HUES48 (cell line): ENCODE measurements around the gene KIR2DL3.
"Not testable (repeated sequence)": the region's sequence is repeated elsewhere in the genome, so short reads cannot be mapped to it uniquely, and the experiment has no call there.

Experiments
- H3K27ac ChIP-seq: one replicate; pipeline ENCODE4 v1.7.0; 2013; ENCODE audit warnings: low read depth, low read length, inconsistent platforms
- H3K27me3 ChIP-seq: 2 replicates; pipeline ENCODE4 v1.6.1; 2013; ENCODE audit warnings: mild to moderate bottlenecking, low read length; ENCODE audit not compliant: control insufficient read depth, insufficient read depth
- H3K36me3 ChIP-seq: 2 replicates; pipeline ENCODE4 v1.6.1; 2013; ENCODE audit warnings: low read length; ENCODE audit not compliant: control insufficient read depth, insufficient read depth
- H3K4me1 ChIP-seq: 2 replicates; pipeline ENCODE4 v1.6.1; 2013; ENCODE audit warnings: mild to moderate bottlenecking, low read length; ENCODE audit not compliant: control insufficient read depth, insufficient read depth
- H3K4me3 ChIP-seq: 2 replicates; pipeline ENCODE4 v1.5.1; 2013; ENCODE audit warnings: mild to moderate bottlenecking, low read depth, low read length
- H3K9ac ChIP-seq: 2 replicates; pipeline ENCODE4 v1.6.1; 2013; ENCODE audit warnings: mild to moderate bottlenecking, low read depth, low read length, moderate library complexity
- H3K9me3 ChIP-seq: 2 replicates; pipeline ENCODE4 v1.6.1; 2013; ENCODE audit warnings: low read length; ENCODE audit not compliant: control insufficient read depth, insufficient read depth

KIR2DL3 gene

DNA sequence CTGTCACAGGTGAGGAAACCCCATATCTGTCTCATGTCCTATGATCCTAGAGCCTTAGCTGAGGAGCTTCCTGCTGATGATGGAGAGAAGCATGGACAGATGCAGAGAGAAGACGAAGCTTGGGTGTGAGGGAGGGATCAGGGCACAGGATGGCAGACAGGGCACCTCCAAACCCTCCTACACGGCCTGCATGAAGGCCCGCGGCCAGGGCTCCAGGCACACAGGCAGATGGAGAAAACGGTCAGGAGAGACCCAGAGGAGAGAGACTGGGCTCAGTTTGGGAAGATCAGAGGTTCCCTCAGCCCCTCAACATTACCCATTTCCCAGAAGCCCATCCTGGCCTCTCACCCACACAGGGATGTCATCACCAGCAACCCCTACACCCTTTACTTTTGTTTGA is 5.8 kb downstream of the KIR2DL3 start:
- H3K27me3 ChIP-seq: not testable (repeated sequence)

DNA sequence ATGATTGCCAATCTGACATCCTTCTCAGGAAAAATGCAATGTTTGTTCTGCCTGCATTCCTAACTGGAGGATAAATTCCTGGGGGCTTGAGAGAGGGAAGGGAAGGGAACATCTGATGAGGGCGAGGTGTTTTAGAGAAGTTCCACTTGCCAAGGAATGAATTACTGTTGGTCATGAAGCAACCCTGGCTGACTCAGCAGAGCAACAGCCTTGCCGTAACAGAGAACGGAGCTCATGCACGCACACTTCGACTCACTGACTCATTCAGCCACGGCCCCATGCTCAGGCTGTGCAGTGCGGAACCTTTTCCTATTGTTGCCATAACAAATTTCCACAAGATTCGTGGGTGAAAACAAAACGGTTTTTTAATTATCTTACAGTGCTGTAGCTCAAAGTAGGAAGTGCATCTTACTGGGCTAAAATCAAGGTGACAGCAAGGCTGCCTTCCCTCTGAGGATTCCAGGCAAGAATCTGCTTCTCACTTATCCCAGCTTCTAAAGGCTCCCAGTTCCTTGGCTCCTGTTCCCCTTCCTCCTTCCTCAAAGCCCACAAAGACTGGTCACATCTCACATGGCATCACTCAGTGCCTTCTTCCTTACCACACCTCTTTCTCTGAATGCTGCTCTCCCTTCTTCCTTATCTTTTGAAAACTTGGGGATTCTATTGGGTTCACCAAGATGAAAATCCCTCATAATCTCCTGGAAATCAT is 9.5 kb downstream of the KIR2DL3 start:
- H3K27me3 ChIP-seq, H3K27ac ChIP-seq, H3K36me3 ChIP-seq, H3K9ac ChIP-seq, H3K4me3 ChIP-seq, H3K4me1 ChIP-seq, H3K9me3 ChIP-seq: not testable (repeated sequence)

More for the DNA sequence above, 5.8 kb downstream of the KIR2DL3 start:
- peaks cover 43% of the 10 kb centered on the region for H3K9me3 ChIP-seq
- H3K27ac ChIP-seq, H3K36me3 ChIP-seq, H3K9ac ChIP-seq, H3K4me1 ChIP-seq, H3K4me3 ChIP-seq: not testable (repeated sequence)

DNA sequence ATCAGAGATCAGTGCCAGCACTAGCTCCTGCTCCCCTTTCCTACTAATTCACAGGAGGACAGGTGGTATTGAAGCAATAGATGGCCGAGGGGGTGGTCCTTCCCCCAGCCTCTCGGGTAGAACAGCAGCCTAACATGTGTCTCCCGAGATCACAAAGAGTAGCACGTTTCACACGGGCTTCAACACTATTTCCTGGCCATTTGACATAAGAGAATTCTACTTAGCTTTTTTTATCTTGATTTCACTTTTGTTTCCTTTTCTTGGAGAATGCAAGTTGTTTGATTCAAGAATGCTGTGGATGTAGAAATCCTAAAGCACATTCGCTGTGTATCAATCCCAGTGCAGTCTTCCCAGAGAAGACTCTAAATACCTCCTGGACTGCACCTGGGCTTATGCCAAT is 12.0 kb downstream of the KIR2DL3 start:
- not testable (repeated sequence) for H3K36me3 ChIP-seq, H3K27me3 ChIP-seq, H3K4me1 ChIP-seq, H3K9me3 ChIP-seq, H3K9ac ChIP-seq, H3K27ac ChIP-seq, H3K4me3 ChIP-seq

DNA sequence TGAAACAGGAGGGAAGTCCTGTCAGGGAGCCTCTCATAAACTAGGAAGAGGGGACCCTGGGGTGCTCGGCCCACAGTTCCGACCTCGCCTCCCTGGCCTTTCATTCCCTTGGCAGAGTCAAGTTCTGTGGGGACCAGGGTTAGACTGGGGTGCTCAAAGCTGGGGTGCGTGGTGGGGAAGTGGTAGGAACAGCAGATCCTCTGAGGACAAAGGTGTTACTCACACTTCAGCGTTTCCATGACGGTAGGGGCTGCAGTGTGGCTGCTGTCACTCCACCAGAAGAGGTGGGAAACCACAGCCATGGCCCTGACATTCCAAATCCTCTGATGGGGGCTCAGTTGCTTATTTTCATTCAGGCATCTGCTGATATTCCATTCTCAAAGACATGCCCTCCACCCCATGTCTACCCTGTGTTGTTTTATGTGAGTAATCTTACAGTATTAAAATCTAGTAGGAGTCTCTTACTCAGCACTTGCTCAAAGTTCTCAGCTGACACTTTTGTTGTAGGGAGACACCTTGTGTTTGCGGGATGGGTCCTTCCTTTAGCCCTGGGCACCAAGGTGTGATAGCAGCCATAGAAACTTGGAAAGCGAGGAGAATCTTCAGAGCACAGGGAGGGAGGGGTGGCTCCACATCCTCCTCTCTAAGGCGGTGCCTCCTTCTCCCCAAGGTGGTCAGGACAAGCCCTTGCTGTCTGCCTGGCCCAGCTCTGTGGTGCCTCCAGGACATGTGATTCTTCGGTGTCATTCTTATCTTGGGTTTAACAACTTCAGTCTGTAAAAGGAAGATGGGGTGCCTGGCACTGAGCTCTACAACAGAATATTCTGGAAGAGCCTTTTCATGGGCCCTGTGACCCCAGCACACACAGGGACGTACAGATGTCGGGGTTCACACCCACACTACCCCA is 18.1 kb downstream of the KIR2DL3 start:
- not testable (repeated sequence) for H3K9me3 ChIP-seq, H3K4me3 ChIP-seq, H3K9ac ChIP-seq, H3K27me3 ChIP-seq, H3K36me3 ChIP-seq, H3K27ac ChIP-seq, H3K4me1 ChIP-seq

DNA sequence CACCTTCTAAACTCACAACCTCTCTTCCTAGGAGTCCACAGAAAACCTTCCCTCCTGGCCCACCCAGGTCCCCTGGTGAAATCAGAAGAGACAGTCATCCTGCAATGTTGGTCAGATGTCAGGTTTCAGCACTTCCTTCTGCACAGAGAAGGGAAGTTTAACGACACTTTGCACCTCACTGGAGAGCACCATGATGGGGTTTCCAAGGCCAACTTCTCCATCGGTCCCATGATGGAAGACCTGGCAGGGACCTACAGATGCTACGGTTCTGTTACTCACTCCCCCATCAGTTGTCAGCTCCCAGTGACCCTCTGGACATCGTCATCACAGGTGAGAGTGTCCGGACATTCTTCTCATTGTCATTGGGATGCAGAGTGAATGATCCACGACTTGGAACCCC is 20.3 kb downstream of the KIR2DL3 start:
- H3K9ac ChIP-seq, H3K4me3 ChIP-seq, H3K27ac ChIP-seq, H3K36me3 ChIP-seq, H3K9me3 ChIP-seq, H3K27me3 ChIP-seq, H3K4me1 ChIP-seq: not testable (repeated sequence)

DNA sequence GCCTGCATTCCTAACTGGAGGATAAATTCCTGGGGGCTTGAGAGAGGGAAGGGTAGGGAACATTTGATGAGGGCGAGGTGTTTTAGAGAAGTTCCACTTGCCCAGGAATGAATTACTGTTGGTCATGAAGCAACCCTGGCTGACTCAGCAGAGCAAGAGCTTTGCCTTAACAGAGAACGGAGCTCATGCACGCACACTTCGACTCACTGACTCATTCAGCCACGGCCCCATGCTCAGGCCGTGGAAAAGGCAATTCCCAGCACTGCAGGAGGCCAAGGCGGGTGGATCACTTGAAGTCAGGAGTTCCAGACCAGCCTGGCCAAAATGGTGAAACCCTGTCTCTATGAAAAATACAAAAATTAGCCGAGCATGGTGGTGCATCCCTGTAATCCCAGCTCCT is 25.9 kb downstream of the KIR2DL3 start:
- not testable (repeated sequence) for H3K36me3 ChIP-seq, H3K4me3 ChIP-seq, H3K9ac ChIP-seq, H3K27me3 ChIP-seq, H3K9me3 ChIP-seq, H3K4me1 ChIP-seq, H3K27ac ChIP-seq

DNA sequence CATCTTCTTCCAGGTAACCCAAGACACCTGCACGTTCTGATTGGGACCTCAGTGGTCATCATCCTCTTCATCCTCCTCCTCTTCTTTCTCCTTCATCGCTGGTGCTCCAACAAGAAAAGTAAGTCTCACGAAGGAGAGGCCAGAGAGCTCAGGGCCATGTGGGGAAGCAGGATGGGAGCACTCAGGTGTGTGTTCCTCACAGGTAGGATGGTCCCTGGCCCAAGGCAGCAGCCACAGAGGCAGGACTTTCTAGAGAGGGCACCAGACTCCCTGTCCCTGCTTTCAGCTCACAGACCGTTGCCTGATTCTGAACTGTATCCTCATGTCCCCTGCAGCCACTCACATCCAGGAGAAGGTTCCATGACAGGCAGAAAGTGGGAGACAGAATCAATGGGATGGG is 28.2 kb downstream of the KIR2DL3 start:
- not testable (repeated sequence) for H3K4me3 ChIP-seq, H3K4me1 ChIP-seq
- H3K9me3 ChIP-seq: peaks cover 13% of the 10 kb centered on the region

DNA sequence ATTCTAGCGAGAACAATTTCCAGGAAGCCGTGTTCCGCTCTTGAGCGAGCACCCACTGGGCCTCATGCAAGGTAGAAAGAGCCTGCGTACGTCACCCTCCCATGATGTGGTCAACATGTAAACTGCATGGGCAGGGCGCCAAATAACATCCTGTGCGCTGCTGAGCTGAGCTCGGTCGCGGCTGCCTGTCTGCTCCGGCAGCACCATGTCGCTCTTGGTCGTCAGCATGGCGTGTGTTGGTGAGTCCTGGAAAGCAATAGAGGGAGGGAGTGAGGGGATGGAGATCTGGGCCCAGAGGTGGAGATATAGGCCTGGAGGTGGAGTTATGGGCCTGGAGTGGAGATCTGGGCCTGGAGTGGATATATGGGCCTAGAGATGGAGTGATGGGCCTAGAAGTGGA is 31.3 kb downstream of the KIR2DL3 start, which contains the start of gene KIR2DL1:
TSS of gene KIR2DL1 (plus strand) at position 148 of the 400 bp plus-strand sequence. CDS start at position 206, 58 bp downstream.
- H3K27me3 ChIP-seq, H3K4me3 ChIP-seq, H3K9ac ChIP-seq, H3K27ac ChIP-seq, H3K36me3 ChIP-seq, H3K4me1 ChIP-seq: not testable (repeated sequence)
- H3K9me3 ChIP-seq: peaks cover 18% of the 10 kb centered on the region

More for the DNA sequence above, 28.2 kb downstream of the KIR2DL3 start:
- not testable (repeated sequence) for H3K36me3 ChIP-seq, H3K27me3 ChIP-seq, H3K9ac ChIP-seq, H3K27ac ChIP-seq

DNA sequence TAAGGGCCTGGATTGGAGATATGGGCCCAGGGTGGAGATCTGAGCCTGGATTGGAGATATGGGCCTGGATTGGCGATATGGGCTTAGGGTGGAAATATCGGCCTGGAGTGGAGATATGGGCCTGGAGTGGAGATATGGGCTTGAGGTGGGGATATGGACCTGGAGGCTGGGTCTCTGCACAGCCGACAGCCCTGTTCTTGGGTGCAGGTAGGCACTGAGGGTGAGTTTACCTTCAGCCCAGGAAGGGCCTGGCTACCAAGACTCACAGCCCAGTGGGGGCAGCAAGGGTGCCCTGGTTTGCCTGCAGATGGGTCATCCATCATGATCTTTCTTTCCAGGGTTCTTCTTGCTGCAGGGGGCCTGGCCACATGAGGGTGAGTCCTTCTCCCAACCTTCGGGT is 32.2 kb downstream of the KIR2DL3 start:
- not testable (repeated sequence) for H3K4me1 ChIP-seq, H3K4me3 ChIP-seq, H3K27ac ChIP-seq, H3K27me3 ChIP-seq, H3K36me3 ChIP-seq, H3K9ac ChIP-seq
- H3K9me3 ChIP-seq: peaks cover 13% of the 10 kb centered on the region; the same call in 1 of the 2 replicates

DNA sequence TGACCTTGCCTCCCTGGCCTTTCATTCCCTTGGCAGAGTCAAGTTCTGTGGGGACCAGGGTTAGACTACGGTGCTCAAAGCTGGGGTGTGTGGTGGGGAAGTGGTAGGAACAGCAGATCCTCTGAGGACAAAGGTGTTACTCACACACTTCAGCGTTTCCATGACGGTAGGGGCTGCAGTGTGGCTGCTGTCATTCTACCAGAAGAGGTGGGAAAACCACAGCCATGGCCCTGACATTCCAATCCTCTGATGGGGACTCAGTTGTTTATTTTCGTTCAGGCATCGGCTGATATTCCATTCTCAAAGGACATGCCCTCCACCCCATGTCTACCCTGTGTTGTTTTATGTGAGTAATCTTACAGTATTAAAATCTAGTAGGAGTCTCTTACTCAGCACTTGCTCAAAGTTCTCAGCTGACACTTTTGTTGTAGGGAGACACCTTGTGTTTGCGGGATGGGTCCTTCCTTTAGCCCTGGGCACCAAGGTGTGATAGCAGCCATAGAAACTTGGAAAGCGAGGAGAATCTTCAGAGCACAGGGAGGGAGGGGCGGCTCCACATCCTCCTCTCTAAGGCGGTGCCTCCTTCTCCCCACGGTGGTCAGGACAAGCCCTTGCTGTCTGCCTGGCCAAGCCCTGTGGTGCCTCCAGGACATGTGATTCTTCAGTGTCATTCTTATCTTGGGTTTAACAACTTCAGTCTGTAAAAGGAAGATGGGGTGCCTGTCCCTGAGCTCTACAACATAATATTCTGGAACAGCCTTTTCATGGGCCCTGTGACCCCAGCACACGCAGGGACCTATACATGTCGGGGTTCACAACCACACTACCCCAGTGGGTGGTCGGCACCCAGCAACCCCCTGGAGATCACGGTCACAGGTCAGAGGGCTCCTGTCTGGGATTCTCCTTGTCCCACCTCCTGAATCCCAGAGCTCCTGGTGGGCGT is 33.0 kb downstream of the KIR2DL3 start:
- peaks cover 13% of the 10 kb centered on the region; the same call in 1 of the 2 replicates for H3K9me3 ChIP-seq
- not testable (repeated sequence) for H3K9ac ChIP-seq, H3K27me3 ChIP-seq, H3K27ac ChIP-seq, H3K4me1 ChIP-seq, H3K36me3 ChIP-seq, H3K4me3 ChIP-seq
